ENCODE measurements around the gene SMIM26. TPM values are rescaled to one million over a fixed set of nuclear protein-coding genes. Genes with fewer than 3 reads are reported as not detected.

Gene SMIM26
- polyA plus RNA-seq, 2 of the 4 experiments (the other 2 are of a cell fraction), result 209 to 291 TPM

DNA sequence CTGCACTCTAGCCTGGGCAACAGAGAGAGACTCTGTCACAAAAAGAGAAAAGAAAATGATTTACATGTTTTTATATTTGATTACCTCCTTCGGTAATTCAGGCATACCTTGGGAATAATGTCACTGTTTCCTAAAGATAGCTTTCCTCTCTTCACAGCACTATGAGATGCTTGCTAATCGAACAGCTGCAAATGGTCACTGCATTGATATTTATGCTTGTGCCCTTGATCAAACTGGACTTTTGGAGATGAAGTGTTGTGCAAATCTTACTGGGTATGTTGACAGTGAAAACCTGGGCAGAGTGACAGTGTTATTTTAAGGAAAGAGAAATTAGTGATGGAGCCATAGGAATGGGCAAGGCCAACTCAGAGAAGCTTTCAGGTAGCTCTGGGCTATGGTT lies 39.9 kb upstream of the SMIM26 start:
- Histone ChIP-seq H3K4me2 (no peak overlapping the region), H3K4me3 (no peak overlapping the region), H3K4me1 (peaks cover 16% of the 10 kb centered on the region; the same call in 2 of the 3 replicates), H3K9me3 (no peaks in the 10 kb centered on the region), H3K27ac (no peak overlapping the region)
- POLR2A ChIA-PET, result no interaction called here
- FAIRE-seq, result no peak
- WGBS (ENCODE audit: missing lambda C conversion rate), result 78% methylated on average over 2 of the region's 2 CpGs
- TF ChIP-seq PBX3 (IDR thresholded peaks at IDR 0.05), result no peak
- no peak for TF ChIP-seq SMC3 (IDR thresholded peaks at IDR 0.05)
- TF ChIP-seq, protein P1, sequence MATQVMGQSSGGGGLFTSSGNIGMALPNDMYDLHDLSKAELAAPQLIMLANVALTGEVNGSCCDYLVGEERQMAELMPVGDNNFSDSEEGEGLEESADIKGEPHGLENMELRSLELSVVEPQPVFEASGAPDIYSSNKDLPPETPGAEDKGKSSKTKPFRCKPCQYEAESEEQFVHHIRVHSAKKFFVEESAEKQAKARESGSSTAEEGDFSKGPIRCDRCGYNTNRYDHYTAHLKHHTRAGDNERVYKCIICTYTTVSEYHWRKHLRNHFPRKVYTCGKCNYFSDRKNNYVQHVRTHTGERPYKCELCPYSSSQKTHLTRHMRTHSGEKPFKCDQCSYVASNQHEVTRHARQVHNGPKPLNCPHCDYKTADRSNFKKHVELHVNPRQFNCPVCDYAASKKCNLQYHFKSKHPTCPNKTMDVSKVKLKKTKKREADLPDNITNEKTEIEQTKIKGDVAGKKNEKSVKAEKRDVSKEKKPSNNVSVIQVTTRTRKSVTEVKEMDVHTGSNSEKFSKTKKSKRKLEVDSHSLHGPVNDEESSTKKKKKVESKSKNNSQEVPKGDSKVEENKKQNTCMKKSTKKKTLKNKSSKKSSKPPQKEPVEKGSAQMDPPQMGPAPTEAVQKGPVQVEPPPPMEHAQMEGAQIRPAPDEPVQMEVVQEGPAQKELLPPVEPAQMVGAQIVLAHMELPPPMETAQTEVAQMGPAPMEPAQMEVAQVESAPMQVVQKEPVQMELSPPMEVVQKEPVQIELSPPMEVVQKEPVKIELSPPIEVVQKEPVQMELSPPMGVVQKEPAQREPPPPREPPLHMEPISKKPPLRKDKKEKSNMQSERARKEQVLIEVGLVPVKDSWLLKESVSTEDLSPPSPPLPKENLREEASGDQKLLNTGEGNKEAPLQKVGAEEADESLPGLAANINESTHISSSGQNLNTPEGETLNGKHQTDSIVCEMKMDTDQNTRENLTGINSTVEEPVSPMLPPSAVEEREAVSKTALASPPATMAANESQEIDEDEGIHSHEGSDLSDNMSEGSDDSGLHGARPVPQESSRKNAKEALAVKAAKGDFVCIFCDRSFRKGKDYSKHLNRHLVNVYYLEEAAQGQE (IDR thresholded peaks at IDR 0.05), result no peak
- TF ChIP-seq SREBF2 (IDR thresholded peaks at IDR 0.05), result no peak
- TF ChIP-seq NFE2L2 (conservative IDR thresholded peaks at IDR 0.05; ENCODE audit: low read length), result no peak
- TF ChIP-seq EHMT2 (IDR thresholded peaks at IDR 0.05; ENCODE audit: low read depth), result no peak
- no peak for TF ChIP-seq JUNB (IDR thresholded peaks at IDR 0.05)
- TF ChIP-seq JUN (IDR thresholded peaks at IDR 0.05), result no peak
- no peak for TF ChIP-seq POLR2AphosphoS2 (conservative IDR thresholded peaks at IDR 0.05; ENCODE audit: low read length)
- TF ChIP-seq CEBPB (IDR thresholded peaks at IDR 0.05), result no peak
- CTCF ChIA-PET, result interaction anchor here (1.1 to 2.0 kb wide), 2 partner anchors 14 to 65 kb away, joined by 3 to 6 read pairs; no protein-coding TSS in a partner anchor
- no peak for ATAC-seq
- no peak for DNase-seq (ENCODE audit: low read depth in 1 of 2, low spot score in 1 of 2)

DNA sequence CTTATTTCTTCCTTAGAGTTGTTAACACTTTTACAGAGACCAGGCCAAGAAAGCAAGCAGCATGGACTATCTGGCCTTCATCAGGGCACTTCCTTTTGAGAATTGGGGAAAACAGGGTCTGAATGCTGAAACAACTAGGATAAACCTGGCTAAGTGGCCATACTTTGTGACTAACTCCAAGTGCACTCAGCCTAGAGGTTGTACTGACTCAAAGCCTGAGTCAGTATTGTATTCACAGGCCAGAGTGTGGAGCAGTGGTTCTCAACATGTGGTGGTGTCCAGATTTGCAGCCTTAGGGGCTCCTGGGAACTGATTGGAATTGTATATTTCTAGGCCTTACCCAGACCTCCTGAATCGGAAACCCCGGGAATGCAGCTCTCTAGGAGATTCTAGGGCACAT lies 39.4 kb upstream of the SMIM26 start:
- ChIA-PET CTCF (interaction anchor here (1.0 to 2.0 kb wide), 4 partner anchors 12 to 64 kb away, joined by 3 to 6 read pairs (median 4); no protein-coding TSS in a partner anchor), POLR2A (interaction anchor here (0.6 kb wide), 1 partner anchor 15 kb away, joined by 3 read pairs; no protein-coding TSS in a partner anchor)
- Histone ChIP-seq H3K4me1 (peaks cover 15% of the 10 kb centered on the region; the same call in 2 of the 3 replicates), H3K27ac (no peak overlapping the region), H3K4me2 (no peak overlapping the region), H3K4me3 (no peak overlapping the region), H3K9me3 (no peaks in the 10 kb centered on the region)
- ATAC-seq, result peak; percentile 69 to 76
- WGBS (ENCODE audit: missing lambda C conversion rate), result 100% methylated on average over 2 of the region's 2 CpGs
- no peak for TF ChIP-seq ZC3H11A (IDR thresholded peaks at IDR 0.05)
- no peak for TF ChIP-seq RARB (CRISPR knock-in tag; IDR thresholded peaks at IDR 0.05)
- no peak for TF ChIP-seq SMC3 (IDR thresholded peaks at IDR 0.05)
- TF ChIP-seq POLR2A (IDR thresholded peaks at IDR 0.05; ENCODE audit: low read length), result no peak
- no peak for TF ChIP-seq ZNF302 (CRISPR knock-in tag; IDR thresholded peaks at IDR 0.05)
- no peak for TF ChIP-seq EHF (CRISPR knock-in tag; IDR thresholded peaks at IDR 0.05)
- no peak for TF ChIP-seq POLR2AphosphoS2 (conservative IDR thresholded peaks at IDR 0.05; ENCODE audit: low read length)
- TF ChIP-seq BCL3 (IDR thresholded peaks at IDR 0.05), result no peak
- no peak for TF ChIP-seq EP300 (IDR thresholded peaks at IDR 0.05)
- FAIRE-seq, result no peak
- DNase-seq (ENCODE audit: low read depth in 1 of 2, low spot score in 1 of 2), result no peak

- H3K4me1 ChIP-seq, result peaks cover 10% of the 10 kb centered on the region; the same call in 2 of the 3 replicates
- DNase-seq (ENCODE audit: low read depth in 1 of 2, low spot score in 1 of 2) (no peak), FAIRE-seq (no peak), ATAC-seq (no peak)
- H3K4me2 ChIP-seq, result no peak overlapping the region
- H3K4me3 ChIP-seq, result no peak overlapping the region
- H3K9me3 ChIP-seq, result no peaks in the 10 kb centered on the region
- no peak overlapping the region for H3K27ac ChIP-seq
- POLR2A ChIA-PET, result interaction anchor here (0.9 kb wide), 1 partner anchor 21 kb away, joined by 3 read pairs; the partner anchor contains the start of gene SEC23B
- CTCF ChIA-PET, result interaction anchor here (1.0 to 2.0 kb wide), 4 partner anchors 10 to 116 kb away, joined by 3 to 6 read pairs (median 4); no protein-coding TSS in a partner anchor
- TF ChIP-seq FOSL2 (IDR thresholded peaks at IDR 0.05) (no peak), FOSL2 (CRISPR knock-in tag; IDR thresholded peaks at IDR 0.05) (no peak), JUNB (IDR thresholded peaks at IDR 0.05) (no peak), POLR2AphosphoS2 (conservative IDR thresholded peaks at IDR 0.05; ENCODE audit: low read length) (no peak), MAZ (IDR thresholded peaks at IDR 0.05; ENCODE audit: borderline replicate concordance, low read depth, low read length) (no peak), CHD2 (IDR thresholded peaks at IDR 0.05; ENCODE audit: low read length, partially characterized antibody) (no peak), MAFK (IDR thresholded peaks at IDR 0.05; ENCODE audit: partially characterized antibody) (no peak), GATA3 (IDR thresholded peaks at IDR 0.05; ENCODE audit: borderline replicate concordance) (no peak), ZSCAN20 (CRISPR knock-in tag; IDR thresholded peaks at IDR 0.05) (no peak), FOSB (CRISPR knock-in tag; IDR thresholded peaks at IDR 0.05) (no peak), FOXS1 (CRISPR knock-in tag; IDR thresholded peaks at IDR 0.05) (no peak)
- TF ChIP-seq, protein P1 (IDR thresholded peaks at IDR 0.05), result no peak
Measured at GRCh38 chr20:18529041-18529440, 38.2 kb upstream of the SMIM26 start.

Measured in A549 (cell line).